HG02885 (cell line): Measurements from ENCODE around the gene CIC.
A peak's percentile ranks its signal among the peaks of the same experiment; 100 is the strongest.

ENCODE experiments used
- ATAC-seq: cut with Tn5 transposase; IDR thresholded peaks from one replicate; pipeline ENCODE4 v1.9.1; 2021; ENCODE audit warnings: mild to moderate bottlenecking; ENCODE audit not compliant: unreplicated experiment, poor library complexity

Gene CIC

GRCh38 chr19:42268704-42269477 is at the start of gene CIC:
Gene CIC, plus strand, starts transcription at chr19:42269252. Its CDS starts 2,532 bp downstream, at chr19:42271784.
- ATAC-seq: peak; percentile 84

- peak; percentile 84 for ATAC-seq
These were observed 49.0 kb upstream of the CIC start, which contains the start of gene ZNF526 for GRCh38 chr19:42219812-42220750. Gene ZNF526, plus strand, starts transcription at chr19:42220312. Its CDS starts 4,092 bp downstream, at chr19:42224404.

GRCh38 chr19:42220751-42221097 is 48.3 kb upstream of the CIC start:
- ATAC-seq: no peak

GRCh38 chr19:42224940-42225717 is 43.9 kb upstream of the CIC start:
- no peak for ATAC-seq

- no peak for ATAC-seq
These were observed 43.2 kb upstream of the CIC start for GRCh38 chr19:42225718-42226292.

GRCh38 chr19:42226886-42227285 is 42.2 kb upstream of the CIC start:
- no peak for ATAC-seq

GRCh38 chr19:42228641-42229040 is 40.4 kb upstream of the CIC start:
- ATAC-seq: no peak

GRCh38 chr19:42229301-42229854 is 39.7 kb upstream of the CIC start:
- ATAC-seq: no peak

GRCh38 chr19:42229855-42230351 is 39.1 kb upstream of the CIC start:
- no peak for ATAC-seq

GRCh38 chr19:42230571-42230970 is 38.5 kb upstream of the CIC start:
- no peak for ATAC-seq

GRCh38 chr19:42232435-42232834 is 36.6 kb upstream of the CIC start:
- ATAC-seq: no peak

GRCh38 chr19:42233106-42233505 is 35.9 kb upstream of the CIC start:
- no peak for ATAC-seq

GRCh38 chr19:42233678-42234292 is 35.3 kb upstream of the CIC start:
- ATAC-seq: no peak

- ATAC-seq: no peak
These were observed 34.7 kb upstream of the CIC start for GRCh38 chr19:42234364-42234763.

- ATAC-seq: no peak
These were observed 33.9 kb upstream of the CIC start for GRCh38 chr19:42235181-42235580.

- no peak for ATAC-seq
These were observed 29.4 kb upstream of the CIC start for GRCh38 chr19:42239544-42240220.

GRCh38 chr19:42241279-42241678 is 27.8 kb upstream of the CIC start:
- ATAC-seq: no peak

GRCh38 chr19:42242069-42242511 is 27.0 kb upstream of the CIC start:
- ATAC-seq: peak; percentile 0
